IPS-NIHi11 (cell line): ENCODE data around the gene CAMTA1.

ENCODE experiments used
- DNase-seq: peaks from one replicate; pipeline ENCODE4 v3.0.0; 2012; ENCODE audit warnings: mixed read lengths, low spot score

The CAMTA1 gene

GRCh38 chr1:7229696-7230631 lies 444.7 kb downstream of the CAMTA1 start:
- DNase-seq = no peak

- DNase-seq = no peak
Observed at GRCh38 chr1:7232441-7233236, 447.4 kb downstream of the CAMTA1 start.

GRCh38 chr1:7233237-7233540 lies 447.9 kb downstream of the CAMTA1 start:
- no peak for DNase-seq

GRCh38 chr1:7233646-7234470 lies 448.6 kb downstream of the CAMTA1 start:
- no peak for DNase-seq

GRCh38 chr1:7234471-7234755 lies 449.2 kb downstream of the CAMTA1 start:
- no peak for DNase-seq

GRCh38 chr1:7235871-7236517 lies 450.7 kb downstream of the CAMTA1 start:
- DNase-seq = no peak

- no peak for DNase-seq
Observed at GRCh38 chr1:7236844-7237515, 451.7 kb downstream of the CAMTA1 start.

GRCh38 chr1:7247158-7247557 lies 461.9 kb downstream of the CAMTA1 start:
- DNase-seq = no peak

- DNase-seq = no peak
Observed at GRCh38 chr1:7247791-7248548, 462.7 kb downstream of the CAMTA1 start.

GRCh38 chr1:7248549-7249199 lies 463.4 kb downstream of the CAMTA1 start:
- no peak for DNase-seq

GRCh38 chr1:7249516-7249915 lies 464.3 kb downstream of the CAMTA1 start:
- DNase-seq = no peak

GRCh38 chr1:7250176-7250575 lies 464.9 kb downstream of the CAMTA1 start:
- DNase-seq = no peak

GRCh38 chr1:7250597-7251453 lies 465.6 kb downstream of the CAMTA1 start:
- DNase-seq = no peak

- no peak for DNase-seq
Observed at GRCh38 chr1:7251454-7251800, 466.2 kb downstream of the CAMTA1 start.

GRCh38 chr1:7252411-7253117 lies 467.3 kb downstream of the CAMTA1 start:
- DNase-seq = no peak

- DNase-seq = no peak
Observed at GRCh38 chr1:7253118-7253480, 467.8 kb downstream of the CAMTA1 start.

- no peak for DNase-seq
Observed at GRCh38 chr1:7253988-7254587, 468.8 kb downstream of the CAMTA1 start.

- DNase-seq = no peak
Observed at GRCh38 chr1:7255303-7256058, 470.2 kb downstream of the CAMTA1 start.
